ENCODE measurements around the gene BIRC3. TPM values are rescaled to one million over a fixed set of nuclear protein-coding genes. Genes with fewer than 3 reads are reported as not detected.

Gene BIRC3
- total and polyA plus RNA-seq, 2 experiments from 2014 or later: 0.79 to 0.97 TPM

DNA sequence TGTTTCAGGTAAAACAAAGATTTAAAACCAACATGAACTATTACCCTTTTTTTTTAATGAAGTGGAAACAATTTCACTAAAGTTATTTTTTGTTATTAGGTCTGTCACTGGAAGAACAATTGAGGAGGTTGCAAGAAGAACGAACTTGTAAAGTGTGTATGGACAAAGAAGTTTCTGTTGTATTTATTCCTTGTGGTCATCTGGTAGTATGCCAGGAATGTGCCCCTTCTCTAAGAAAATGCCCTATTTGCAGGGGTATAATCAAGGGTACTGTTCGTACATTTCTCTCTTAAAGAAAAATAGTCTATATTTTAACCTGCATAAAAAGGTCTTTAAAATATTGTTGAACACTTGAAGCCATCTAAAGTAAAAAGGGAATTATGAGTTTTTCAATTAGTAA lies 60.6 kb downstream of the BIRC3 start:
- 88 to 91% methylated on average over 2 of the region's 2 CpGs for WGBS, 2 experiments (ENCODE audit: low coverage in 1 of 2, low lambda C conversion rate in 2 of 2, missing lambda C conversion rate in 2 of 2)
- Histone ChIP-seq H4K20me1 (ENCODE audit: insufficient read depth) (no peaks in the 10 kb centered on the region), H3K79me2 (ENCODE audit: insufficient read depth) (peaks cover 86% of the 10 kb centered on the region), H3K9ac (no peak overlapping the region), H3K27ac (no peak overlapping the region), H3K9me2 (ENCODE audit: insufficient read depth) (no peaks in the 10 kb centered on the region), H3K27me3 (replicated peaks; ENCODE audit: insufficient read depth) (no peaks in the 10 kb centered on the region), H3K4me1 (ENCODE audit: insufficient read depth) (no peaks in the 10 kb centered on the region), H3K36me3 (ENCODE audit: low read depth) (peaks cover 57% of the 10 kb centered on the region), H3K9me3 (ENCODE audit: low read depth) (no peaks in the 10 kb centered on the region), H2AFZ (no peak overlapping the region), H3K4me2 (ENCODE audit: unreplicated experiment) (no peak overlapping the region), H3K4me3 (no peak overlapping the region), H3F3A (ENCODE audit: insufficient read depth) (peaks cover 19% of the 10 kb centered on the region)
- no peak for DNase-seq
- in situ Hi-C loops (cut with MboI): no loop called here
- no peak for TF ChIP-seq EZH2 (IDR thresholded peaks at IDR 0.05; ENCODE audit: insufficient read depth, poor library complexity, severe bottlenecking)
- no peak for TF ChIP-seq EZH2phosphoT487 (IDR thresholded peaks at IDR 0.05; ENCODE audit: insufficient read depth, low read depth)

DNA sequence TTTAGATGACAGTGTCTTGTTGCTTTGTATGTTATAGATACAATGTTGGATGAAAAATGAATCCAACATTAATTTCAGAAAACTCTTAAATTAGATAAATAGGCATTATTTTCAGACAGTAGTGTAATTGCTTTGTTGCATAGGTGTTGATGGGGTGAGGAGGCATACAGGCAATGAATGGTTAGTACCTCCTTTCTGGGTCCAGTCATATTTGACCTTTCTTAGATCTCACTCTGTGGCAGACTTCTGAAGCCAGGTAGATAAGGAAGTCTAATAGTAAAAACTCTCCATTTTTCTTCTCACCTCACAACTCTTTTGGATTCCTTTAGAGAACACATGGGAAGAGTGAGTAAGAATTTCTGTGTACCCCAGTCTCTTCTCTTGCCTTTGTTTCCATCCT lies 61.5 kb downstream of the BIRC3 start:
- H3K27me3 ChIP-seq (replicated peaks; ENCODE audit: insufficient read depth): no peaks in the 10 kb centered on the region
- H3K27ac ChIP-seq: no peak overlapping the region
- peaks cover 28% of the 10 kb centered on the region for H3F3A ChIP-seq (ENCODE audit: insufficient read depth)
- DNase-seq: no peak
- H3K9me2 ChIP-seq (ENCODE audit: insufficient read depth): no peaks in the 10 kb centered on the region
- in situ Hi-C loops (cut with MboI): no loop called here
- H3K9me3 ChIP-seq (ENCODE audit: low read depth): no peaks in the 10 kb centered on the region
- peaks cover 92% of the 10 kb centered on the region for H3K79me2 ChIP-seq (ENCODE audit: insufficient read depth)
- H3K36me3 ChIP-seq (ENCODE audit: low read depth): peaks cover 64% of the 10 kb centered on the region
- H4K20me1 ChIP-seq (ENCODE audit: insufficient read depth): no peaks in the 10 kb centered on the region
- H2AFZ ChIP-seq: no peak overlapping the region
- TF ChIP-seq EZH2 (IDR thresholded peaks at IDR 0.05; ENCODE audit: insufficient read depth, poor library complexity, severe bottlenecking): no peak
- TF ChIP-seq EZH2phosphoT487 (IDR thresholded peaks at IDR 0.05; ENCODE audit: insufficient read depth, low read depth): no peak
- H3K4me2 ChIP-seq (ENCODE audit: unreplicated experiment): no peak overlapping the region
- H3K9ac ChIP-seq: no peak overlapping the region
- H3K4me3 ChIP-seq: no peak overlapping the region
- H3K4me1 ChIP-seq (ENCODE audit: insufficient read depth): no peaks in the 10 kb centered on the region

DNA sequence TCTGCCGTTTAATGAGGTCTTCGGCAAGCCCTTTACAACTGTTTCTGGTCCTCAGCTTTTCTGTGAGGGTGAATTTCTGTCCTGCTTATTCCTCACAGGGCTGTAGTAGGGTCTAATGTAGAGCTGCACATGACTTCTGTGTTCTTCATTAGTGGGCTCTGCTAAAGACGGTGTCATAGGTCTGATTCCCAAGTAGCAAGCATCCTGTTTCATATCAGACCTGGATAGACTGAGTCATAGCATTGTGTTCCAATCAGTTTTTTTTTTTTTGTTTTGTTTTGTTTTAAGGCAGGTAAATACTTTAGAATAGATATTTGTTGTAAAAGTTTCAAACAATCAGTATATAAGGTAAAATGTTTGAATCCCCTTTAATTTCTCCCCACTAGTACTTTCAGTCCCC lies 65.1 kb downstream of the BIRC3 start:
- H3K4me1 ChIP-seq (ENCODE audit: insufficient read depth): no peaks in the 10 kb centered on the region
- H3F3A ChIP-seq (ENCODE audit: insufficient read depth): peaks cover 38% of the 10 kb centered on the region; the same call in 1 of the 2 replicates
- H3K27ac ChIP-seq: no peak overlapping the region
- no peak overlapping the region for H3K9ac ChIP-seq
- H4K20me1 ChIP-seq (ENCODE audit: insufficient read depth): no peaks in the 10 kb centered on the region
- H2AFZ ChIP-seq: no peak overlapping the region
- no peak overlapping the region for H3K4me3 ChIP-seq
- peaks cover 61% of the 10 kb centered on the region for H3K36me3 ChIP-seq (ENCODE audit: low read depth)
- TF ChIP-seq EZH2 (IDR thresholded peaks at IDR 0.05; ENCODE audit: insufficient read depth, poor library complexity, severe bottlenecking) (no peak), EZH2phosphoT487 (IDR thresholded peaks at IDR 0.05; ENCODE audit: insufficient read depth, low read depth) (no peak)
- DNase-seq: no peak
- H3K27me3 ChIP-seq (replicated peaks; ENCODE audit: insufficient read depth): no peaks in the 10 kb centered on the region
- H3K9me2 ChIP-seq (ENCODE audit: insufficient read depth): no peaks in the 10 kb centered on the region
- H3K9me3 ChIP-seq (ENCODE audit: low read depth): no peaks in the 10 kb centered on the region
- H3K79me2 ChIP-seq (ENCODE audit: insufficient read depth): peaks cover 67% of the 10 kb centered on the region
- in situ Hi-C loops (cut with MboI): no loop called here
- H3K4me2 ChIP-seq (ENCODE audit: unreplicated experiment): no peak overlapping the region
- 94 to 96% methylated on average over 3 of the region's 3 CpGs for WGBS, 2 experiments (ENCODE audit: low coverage in 1 of 2, low lambda C conversion rate in 2 of 2, missing lambda C conversion rate in 2 of 2)

DNA sequence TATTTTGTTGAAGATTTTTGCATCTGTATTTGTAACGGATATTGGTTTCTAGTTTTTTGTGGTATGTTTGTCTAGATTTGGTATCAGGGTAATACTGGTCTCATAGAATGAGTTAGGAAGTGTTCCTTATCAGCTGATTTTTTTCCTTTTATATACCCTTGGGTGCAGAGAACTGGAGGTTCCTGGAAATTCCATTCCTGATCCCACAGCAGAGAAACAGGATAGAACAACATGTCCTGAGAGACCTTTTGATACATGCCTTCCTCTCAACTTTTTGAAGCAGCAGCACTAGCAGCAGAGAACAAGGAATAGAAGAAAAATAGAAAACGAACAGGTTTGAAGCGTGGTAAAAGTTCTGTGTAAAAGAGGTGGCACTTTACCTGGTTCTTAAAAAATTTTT lies 66.6 kb downstream of the BIRC3 start:
- no peaks in the 10 kb centered on the region for H3K4me1 ChIP-seq (ENCODE audit: insufficient read depth)
- in situ Hi-C loops (cut with MboI): no loop called here
- H3F3A ChIP-seq (ENCODE audit: insufficient read depth): peaks cover 44% of the 10 kb centered on the region; the same call in 1 of the 2 replicates
- no peaks in the 10 kb centered on the region for H3K9me2 ChIP-seq (ENCODE audit: insufficient read depth)
- TF ChIP-seq EZH2 (IDR thresholded peaks at IDR 0.05; ENCODE audit: insufficient read depth, poor library complexity, severe bottlenecking): no peak
- no peaks in the 10 kb centered on the region for H4K20me1 ChIP-seq (ENCODE audit: insufficient read depth)
- WGBS, 2 experiments (ENCODE audit: low coverage in 1 of 2, low lambda C conversion rate in 2 of 2, missing lambda C conversion rate in 2 of 2): 97 to 99% methylated on average over 3 of the region's 3 CpGs
- H3K79me2 ChIP-seq (ENCODE audit: insufficient read depth): peaks cover 53% of the 10 kb centered on the region
- H2AFZ ChIP-seq: no peak overlapping the region
- no peak overlapping the region for H3K4me3 ChIP-seq
- no peak overlapping the region for H3K4me2 ChIP-seq (ENCODE audit: unreplicated experiment)
- H3K27ac ChIP-seq: no peak overlapping the region
- no peak overlapping the region for H3K9ac ChIP-seq
- H3K36me3 ChIP-seq (ENCODE audit: low read depth): peaks cover 59% of the 10 kb centered on the region
- no peak for DNase-seq
- no peaks in the 10 kb centered on the region for H3K27me3 ChIP-seq (replicated peaks; ENCODE audit: insufficient read depth)
- H3K9me3 ChIP-seq (ENCODE audit: low read depth): no peaks in the 10 kb centered on the region
